BJ (cell line): ENCODE results near the gene SYNPO. TPM values are rescaled to one million over a fixed set of nuclear protein-coding genes. Genes with fewer than 3 reads are reported as not detected.

Experiments
- CTCF ChIA-PET: fragments of 350-600 bp; formaldehyde crosslinking; extraction: SDS; loops from one replicate; lab custom pipeline; 2021; ENCODE audit warnings: antibody characterized with exemption, inconsistent platforms; lab: Yijun Ruan, JAX
- POLR2A ChIA-PET: fragments of 300-600 bp; sonication (Branson Sonifier 250); formaldehyde crosslinking; extraction: SDS; loops from one replicate; lab custom pipeline; 2021; ENCODE audit warnings: antibody characterized with exemption; lab: Charles Lee
- DNase-seq: peaks from one replicate; pipeline ENCODE4 v3.0.0-alpha.2; 2011; ENCODE audit warnings: low read depth
- H3K27me3 ChIP-seq: 2 replicates; pipeline ENCODE4 v1.6.0; 2011; ENCODE audit warnings: low read length; ENCODE audit not compliant: control insufficient read depth, insufficient read depth
- H3K36me3 ChIP-seq: 2 replicates; pipeline ENCODE4 v1.5.1; 2011; ENCODE audit warnings: low read length; ENCODE audit not compliant: control insufficient read depth, insufficient read depth
- H3K4me3 ChIP-seq: 2 replicates; pipeline ENCODE4 v1.5.1; 2011; ENCODE audit warnings: low read depth, mild to moderate bottlenecking, control low read depth, low read length
- polyA plus RNA-seq: library from polyadenylated mRNA; depleted of rRNA; stranded (reverse); fragments of >200 nt; gene quantifications from 2 replicates; pipeline ENCODE4 v1.2.3, GENCODE V29; 2011
- TF ChIP-seq, protein P1 (sequence below): IDR thresholded peaks from 2 replicates; pipeline ENCODE4 v1.5.1; 2011; ENCODE audit warnings: low read depth, mild to moderate bottlenecking, control low read depth, inconsistent platforms, low read length, moderate library complexity; ENCODE audit not compliant: insufficient read depth

Gene SYNPO
- polyA plus RNA-seq, 1 experiment: 8.4 TPM

DNA sequence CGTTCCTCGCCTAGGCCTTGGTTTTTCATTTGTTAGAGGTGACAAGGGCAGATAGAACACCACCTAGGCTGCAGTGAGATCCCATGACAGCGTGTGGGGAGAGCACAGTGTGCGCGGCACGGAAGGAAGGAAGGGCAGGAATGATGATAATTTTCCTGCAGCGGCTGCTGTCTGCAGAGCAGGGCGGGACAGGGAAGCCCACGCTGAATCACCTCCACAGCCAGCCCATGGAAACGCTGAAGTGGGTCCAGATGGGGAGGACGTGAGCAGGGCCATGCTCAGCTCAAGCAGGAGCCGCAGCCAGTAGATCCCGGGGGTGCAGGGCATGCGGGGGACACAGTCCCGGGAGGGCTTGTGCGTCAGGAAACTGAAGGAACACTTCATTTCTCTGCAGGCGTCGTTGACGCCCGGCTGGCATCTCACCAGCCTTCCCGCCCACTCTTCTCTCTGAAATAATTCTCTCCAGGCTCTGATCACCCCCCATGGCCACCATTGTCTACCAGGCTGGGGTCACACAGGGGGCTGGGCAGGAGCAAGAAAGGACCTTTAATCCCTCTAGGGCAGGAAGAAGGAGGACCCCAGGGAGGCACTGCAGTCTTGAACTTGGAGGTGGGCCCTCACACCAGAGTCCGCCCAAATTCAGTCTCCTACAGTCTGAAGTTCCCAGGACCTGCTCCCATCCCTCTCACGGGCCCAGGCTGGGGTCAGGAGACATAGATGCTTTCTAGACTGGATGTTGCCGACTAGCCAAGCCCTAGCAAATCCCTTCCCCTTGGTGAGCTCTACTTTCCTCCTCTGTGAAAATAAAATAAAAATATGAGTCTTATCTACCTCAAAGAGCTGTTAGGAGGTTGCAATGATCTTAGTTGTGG, 20.9 kb upstream of the SYNPO start:
- CTCF ChIA-PET: interaction anchor here (0.6 to 1.2 kb wide), 4 partner anchors 8 to 34 kb away, joined by 3 to 4 read pairs (median 3); no protein-coding TSS in a partner anchor
- no peaks in the 10 kb centered on the region for H3K27me3 ChIP-seq
- TF ChIP-seq, protein P1, sequence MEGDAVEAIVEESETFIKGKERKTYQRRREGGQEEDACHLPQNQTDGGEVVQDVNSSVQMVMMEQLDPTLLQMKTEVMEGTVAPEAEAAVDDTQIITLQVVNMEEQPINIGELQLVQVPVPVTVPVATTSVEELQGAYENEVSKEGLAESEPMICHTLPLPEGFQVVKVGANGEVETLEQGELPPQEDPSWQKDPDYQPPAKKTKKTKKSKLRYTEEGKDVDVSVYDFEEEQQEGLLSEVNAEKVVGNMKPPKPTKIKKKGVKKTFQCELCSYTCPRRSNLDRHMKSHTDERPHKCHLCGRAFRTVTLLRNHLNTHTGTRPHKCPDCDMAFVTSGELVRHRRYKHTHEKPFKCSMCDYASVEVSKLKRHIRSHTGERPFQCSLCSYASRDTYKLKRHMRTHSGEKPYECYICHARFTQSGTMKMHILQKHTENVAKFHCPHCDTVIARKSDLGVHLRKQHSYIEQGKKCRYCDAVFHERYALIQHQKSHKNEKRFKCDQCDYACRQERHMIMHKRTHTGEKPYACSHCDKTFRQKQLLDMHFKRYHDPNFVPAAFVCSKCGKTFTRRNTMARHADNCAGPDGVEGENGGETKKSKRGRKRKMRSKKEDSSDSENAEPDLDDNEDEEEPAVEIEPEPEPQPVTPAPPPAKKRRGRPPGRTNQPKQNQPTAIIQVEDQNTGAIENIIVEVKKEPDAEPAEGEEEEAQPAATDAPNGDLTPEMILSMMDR: no peak
- POLR2A ChIA-PET: interaction anchor here (0.6 kb wide), 1 partner anchor 329 kb away, joined by 5 read pairs; no protein-coding TSS in a partner anchor
- DNase-seq: peak; percentile 53
- H3K4me3 ChIP-seq: no peak overlapping the region
- no peaks in the 10 kb centered on the region for H3K36me3 ChIP-seq

DNA sequence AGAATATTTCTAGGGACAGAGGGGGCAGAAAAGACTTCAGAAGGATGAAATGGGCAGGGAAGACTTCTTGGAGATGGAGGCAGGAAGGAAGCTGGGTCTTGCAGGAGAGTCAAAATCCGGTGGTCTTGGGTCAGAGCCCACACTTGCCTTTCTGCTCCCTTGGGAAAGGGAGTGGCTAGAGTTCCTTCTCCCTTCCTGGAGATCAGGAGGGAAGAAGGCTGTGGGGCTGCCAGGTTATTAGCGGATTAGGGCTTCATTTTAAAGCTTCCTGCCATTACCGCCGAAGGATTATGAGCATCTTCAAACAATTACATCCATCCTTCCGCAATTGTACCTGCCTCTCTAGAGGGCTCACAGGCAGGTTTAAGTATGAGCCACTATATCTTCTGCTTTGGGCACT, 19.2 kb upstream of the SYNPO start:
- Histone ChIP-seq H3K36me3 (no peaks in the 10 kb centered on the region), H3K4me3 (no peak overlapping the region), H3K27me3 (no peaks in the 10 kb centered on the region)
- no peak for DNase-seq
- CTCF ChIA-PET: interaction anchor here (1.0 to 1.8 kb wide), 3 partner anchors 17 to 31 kb away, joined by 4 to 5 read pairs (median 4); no protein-coding TSS in a partner anchor
- POLR2A ChIA-PET: no interaction called here
- TF ChIP-seq, protein P1: no peak

DNA sequence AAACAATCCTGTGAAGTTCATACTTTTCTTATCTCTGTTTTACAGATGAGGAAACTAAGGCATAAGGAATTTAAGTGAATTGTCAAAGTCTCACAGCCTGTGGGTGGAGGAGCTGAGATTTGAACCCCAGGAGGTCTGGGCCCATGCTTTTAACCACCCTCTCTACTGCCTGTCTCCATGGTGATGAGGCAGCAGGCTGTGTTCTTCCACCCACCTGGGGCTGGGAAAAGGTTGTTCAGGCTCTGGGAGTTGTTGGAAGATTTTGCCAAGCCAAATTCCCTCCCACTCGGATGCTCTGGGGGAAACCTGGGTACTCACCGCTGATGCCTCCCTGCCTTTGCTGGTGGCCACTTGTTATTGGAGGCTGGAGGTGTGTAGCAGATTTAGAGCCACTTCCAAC, 18.3 kb upstream of the SYNPO start:
- no peaks in the 10 kb centered on the region for H3K27me3 ChIP-seq
- no peak for DNase-seq
- no peak overlapping the region for H3K4me3 ChIP-seq
- POLR2A ChIA-PET: no interaction called here
- no peaks in the 10 kb centered on the region for H3K36me3 ChIP-seq
- CTCF ChIA-PET: interaction anchor here (1.0 to 1.8 kb wide), 2 partner anchors 21 to 32 kb away, joined by 4 to 5 read pairs; no protein-coding TSS in a partner anchor
- TF ChIP-seq, protein P1: no peak

DNA sequence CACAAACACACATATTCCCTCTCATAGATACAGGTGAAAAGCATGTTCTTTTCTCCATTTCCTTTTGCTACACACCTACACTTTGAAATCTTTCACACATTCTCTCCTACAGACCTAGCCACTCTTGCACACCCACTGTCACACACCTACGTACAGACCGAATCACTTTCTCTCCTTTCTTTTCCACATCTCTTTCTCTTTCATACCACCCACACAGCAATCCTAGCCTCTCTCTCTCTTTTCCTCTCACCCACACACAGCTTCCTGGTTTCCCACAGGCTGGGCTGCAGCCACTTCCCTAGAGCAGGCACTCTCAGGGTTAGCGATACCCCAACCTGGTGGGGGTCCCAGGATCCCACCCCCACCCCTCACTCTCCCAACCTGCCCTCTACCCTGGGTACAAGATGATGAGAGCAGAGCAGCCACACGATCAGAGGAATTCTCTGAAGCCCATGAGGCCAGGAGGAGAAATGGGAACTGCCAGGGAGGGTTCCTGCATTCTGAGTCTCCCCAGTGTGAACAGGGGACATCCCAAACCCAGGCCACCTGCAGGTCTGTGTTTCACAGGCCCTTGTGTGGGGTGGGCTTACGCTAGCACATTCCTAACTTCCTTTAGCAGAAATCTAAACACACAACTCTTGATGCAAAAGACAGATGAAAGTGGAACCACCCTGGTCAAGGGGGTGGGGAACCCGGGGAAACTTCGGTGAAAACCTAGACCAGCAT, 17.1 kb upstream of the SYNPO start:
- Histone ChIP-seq H3K4me3 (no peak overlapping the region), H3K27me3 (no peaks in the 10 kb centered on the region), H3K36me3 (no peaks in the 10 kb centered on the region)
- POLR2A ChIA-PET: no interaction called here
- DNase-seq: no peak
- TF ChIP-seq, protein P1: no peak
- CTCF ChIA-PET: no interaction called here

DNA sequence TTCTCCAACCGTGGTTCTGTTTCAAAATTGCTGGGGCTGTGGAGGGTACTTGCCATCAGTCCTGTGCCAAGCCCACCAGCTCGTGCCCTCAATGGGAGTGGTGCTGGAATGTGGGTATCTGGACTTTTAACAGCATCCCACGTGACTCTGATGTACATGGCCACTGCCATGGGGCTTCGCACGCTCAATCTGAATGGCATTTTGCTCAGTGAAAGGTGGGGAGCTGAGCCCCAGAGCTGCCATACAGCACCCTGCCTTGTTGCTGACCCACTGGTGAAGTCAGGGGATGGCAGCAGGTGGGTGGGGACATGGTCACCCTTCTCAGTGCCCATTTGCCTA, 16.6 kb upstream of the SYNPO start:
- TF ChIP-seq, protein P1: no peak
- no peak overlapping the region for H3K4me3 ChIP-seq
- no peak for DNase-seq
- CTCF ChIA-PET: interaction anchor here (1.0 kb wide), 1 partner anchor 9 kb away, joined by 3 read pairs; no protein-coding TSS in a partner anchor
- POLR2A ChIA-PET: no interaction called here
- H3K27me3 ChIP-seq: no peaks in the 10 kb centered on the region
- no peaks in the 10 kb centered on the region for H3K36me3 ChIP-seq
